Neural cell (in vitro differentiated cells): Measurements from ENCODE around the gene FHL3.

ENCODE experiments used
- EP300 ChIP-seq: fragments of 450-650 bp; conservative IDR thresholded peaks from 2 replicates; pipeline ENCODE4 v1.6.1; 2014; ENCODE audit warnings: antibody characterized with exemption, mild to moderate bottlenecking, moderate library complexity; ENCODE audit not compliant: poor library complexity, severe bottlenecking
- EZH2 ChIP-seq: fragments of 200-600, 300-800 bp; shearing (Covaris generic), sonication (generic); IDR thresholded peaks from 2 replicates; pipeline ENCODE4 v1.6.1; 2014; ENCODE audit warnings: antibody characterized with exemption, low read length, borderline replicate concordance, mild to moderate bottlenecking; ENCODE audit not compliant: insufficient read depth, poor library complexity, severe bottlenecking
- MXI1 ChIP-seq: fragments of 450-650 bp; conservative IDR thresholded peaks from 2 replicates; pipeline ENCODE4 v1.6.1; 2014; ENCODE audit warnings: antibody characterized with exemption, mild to moderate bottlenecking; ENCODE audit not compliant: poor library complexity, severe bottlenecking
- POLR2AphosphoS5 ChIP-seq: IDR thresholded peaks from 2 replicates; pipeline ENCODE4 v1.6.1; 2012
- RAD21 ChIP-seq: fragments of 450-650 bp; conservative IDR thresholded peaks from 2 replicates; pipeline ENCODE4 v1.6.1; 2014; ENCODE audit warnings: antibody characterized with exemption, mild to moderate bottlenecking, moderate library complexity
- SMC3 ChIP-seq: fragments of 450-650 bp; conservative IDR thresholded peaks from 2 replicates; pipeline ENCODE4 v1.6.1; 2014; ENCODE audit warnings: antibody characterized with exemption, mild to moderate bottlenecking, moderate library complexity; ENCODE audit not compliant: poor library complexity
- TAF1 ChIP-seq: IDR thresholded peaks from 2 replicates; pipeline ENCODE4 v1.6.1; 2012; ENCODE audit warnings: low read depth
- TF ChIP-seq, protein P1 (sequence below): IDR thresholded peaks from 2 replicates; pipeline ENCODE4 v1.6.1; 2012; ENCODE audit warnings: borderline replicate concordance
- TF ChIP-seq, protein P2 (sequence below): fragments of 450-650 bp; IDR thresholded peaks from 2 replicates; pipeline ENCODE4 v1.5.1; 2014; ENCODE audit warnings: antibody characterized with exemption, mild to moderate bottlenecking, moderate library complexity; ENCODE audit not compliant: poor library complexity, severe bottlenecking

GRCh38 chr1:37952738-37953137 lies 52.6 kb downstream of the FHL3 start:
- TF ChIP-seq, protein P1, sequence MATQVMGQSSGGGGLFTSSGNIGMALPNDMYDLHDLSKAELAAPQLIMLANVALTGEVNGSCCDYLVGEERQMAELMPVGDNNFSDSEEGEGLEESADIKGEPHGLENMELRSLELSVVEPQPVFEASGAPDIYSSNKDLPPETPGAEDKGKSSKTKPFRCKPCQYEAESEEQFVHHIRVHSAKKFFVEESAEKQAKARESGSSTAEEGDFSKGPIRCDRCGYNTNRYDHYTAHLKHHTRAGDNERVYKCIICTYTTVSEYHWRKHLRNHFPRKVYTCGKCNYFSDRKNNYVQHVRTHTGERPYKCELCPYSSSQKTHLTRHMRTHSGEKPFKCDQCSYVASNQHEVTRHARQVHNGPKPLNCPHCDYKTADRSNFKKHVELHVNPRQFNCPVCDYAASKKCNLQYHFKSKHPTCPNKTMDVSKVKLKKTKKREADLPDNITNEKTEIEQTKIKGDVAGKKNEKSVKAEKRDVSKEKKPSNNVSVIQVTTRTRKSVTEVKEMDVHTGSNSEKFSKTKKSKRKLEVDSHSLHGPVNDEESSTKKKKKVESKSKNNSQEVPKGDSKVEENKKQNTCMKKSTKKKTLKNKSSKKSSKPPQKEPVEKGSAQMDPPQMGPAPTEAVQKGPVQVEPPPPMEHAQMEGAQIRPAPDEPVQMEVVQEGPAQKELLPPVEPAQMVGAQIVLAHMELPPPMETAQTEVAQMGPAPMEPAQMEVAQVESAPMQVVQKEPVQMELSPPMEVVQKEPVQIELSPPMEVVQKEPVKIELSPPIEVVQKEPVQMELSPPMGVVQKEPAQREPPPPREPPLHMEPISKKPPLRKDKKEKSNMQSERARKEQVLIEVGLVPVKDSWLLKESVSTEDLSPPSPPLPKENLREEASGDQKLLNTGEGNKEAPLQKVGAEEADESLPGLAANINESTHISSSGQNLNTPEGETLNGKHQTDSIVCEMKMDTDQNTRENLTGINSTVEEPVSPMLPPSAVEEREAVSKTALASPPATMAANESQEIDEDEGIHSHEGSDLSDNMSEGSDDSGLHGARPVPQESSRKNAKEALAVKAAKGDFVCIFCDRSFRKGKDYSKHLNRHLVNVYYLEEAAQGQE: no peak
- TF ChIP-seq TAF1 (no peak), RAD21 (no peak), EZH2 (no peak), POLR2AphosphoS5 (no peak), EP300 (no peak), SMC3 (no peak), MXI1 (no peak)
- TF ChIP-seq, protein P2, sequence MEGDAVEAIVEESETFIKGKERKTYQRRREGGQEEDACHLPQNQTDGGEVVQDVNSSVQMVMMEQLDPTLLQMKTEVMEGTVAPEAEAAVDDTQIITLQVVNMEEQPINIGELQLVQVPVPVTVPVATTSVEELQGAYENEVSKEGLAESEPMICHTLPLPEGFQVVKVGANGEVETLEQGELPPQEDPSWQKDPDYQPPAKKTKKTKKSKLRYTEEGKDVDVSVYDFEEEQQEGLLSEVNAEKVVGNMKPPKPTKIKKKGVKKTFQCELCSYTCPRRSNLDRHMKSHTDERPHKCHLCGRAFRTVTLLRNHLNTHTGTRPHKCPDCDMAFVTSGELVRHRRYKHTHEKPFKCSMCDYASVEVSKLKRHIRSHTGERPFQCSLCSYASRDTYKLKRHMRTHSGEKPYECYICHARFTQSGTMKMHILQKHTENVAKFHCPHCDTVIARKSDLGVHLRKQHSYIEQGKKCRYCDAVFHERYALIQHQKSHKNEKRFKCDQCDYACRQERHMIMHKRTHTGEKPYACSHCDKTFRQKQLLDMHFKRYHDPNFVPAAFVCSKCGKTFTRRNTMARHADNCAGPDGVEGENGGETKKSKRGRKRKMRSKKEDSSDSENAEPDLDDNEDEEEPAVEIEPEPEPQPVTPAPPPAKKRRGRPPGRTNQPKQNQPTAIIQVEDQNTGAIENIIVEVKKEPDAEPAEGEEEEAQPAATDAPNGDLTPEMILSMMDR: no peak
